A172 (cell line): ENCODE data around the gene CTNNA3. TPM values are rescaled to one million over a fixed set of nuclear protein-coding genes. Genes with fewer than 3 reads are reported as not detected.
A peak's percentile ranks its signal among the peaks of the same experiment; 100 is the strongest.
"Not testable (repeated sequence)": the region's sequence is repeated elsewhere in the genome, so short reads cannot be mapped to it uniquely, and the experiment has no call there.

Experiments used
- DNase-seq: peaks from one replicate; pipeline ENCODE4 v3.0.0-alpha.2; 2015; ENCODE audit warnings: low spot score
- total RNA-seq: library from RNA; depleted of rRNA; stranded (reverse); fragments of >200 nt; shearing (Covaris generic); gene quantifications from 2 replicates; pipeline ENCODE4 v1.2.3, GENCODE V29; 2014; rRNA removed

The CTNNA3 gene
- under 0.01 TPM in 1 of 2 replicates, not detected in the other for total RNA-seq

- no peak for DNase-seq
These were observed at the start of gene CTNNA3 for GRCh38 chr10:67696029-67696428. TSS of gene CTNNA3 (minus strand) at chr10:67696195.

DNA sequence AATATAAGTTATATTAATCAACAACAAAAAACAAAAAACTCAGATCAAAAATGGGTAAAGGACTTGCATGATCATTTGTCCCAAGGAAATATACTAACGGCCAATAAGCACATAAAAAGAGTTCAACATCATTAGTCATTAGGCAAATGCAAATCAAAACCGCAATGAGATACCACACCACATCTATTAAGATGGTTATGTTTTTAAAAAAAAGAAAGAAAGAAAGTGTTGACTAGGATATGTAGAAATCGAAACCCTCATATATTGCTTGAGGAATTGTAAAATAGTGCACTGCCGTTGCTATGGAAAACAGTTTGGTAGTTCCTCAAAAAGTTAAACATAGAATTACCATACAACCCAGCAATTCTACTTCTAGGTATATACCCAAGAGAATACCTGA is 39.4 kb upstream of the CTNNA3 start:
- no peak for DNase-seq

DNA sequence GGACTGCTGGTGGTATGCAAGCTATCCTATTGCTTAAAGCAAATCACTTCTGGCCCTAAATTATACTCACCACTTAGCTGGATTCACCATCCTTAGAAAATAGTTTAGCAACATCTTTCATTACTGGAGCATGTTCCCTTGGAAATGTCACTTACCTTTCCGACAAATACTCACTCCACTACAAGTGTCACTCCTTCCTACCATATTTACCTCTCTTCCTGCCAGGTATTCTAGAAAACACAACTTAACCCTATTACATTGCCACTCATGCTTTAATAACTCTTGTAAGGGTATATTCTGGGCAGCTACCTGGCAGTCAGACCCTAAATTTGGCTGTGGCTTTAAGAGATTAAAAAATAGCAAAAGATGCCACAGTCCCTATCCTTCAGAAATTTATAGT is 37.5 kb upstream of the CTNNA3 start:
- DNase-seq, result no peak

GRCh38 chr10:67725567-67725966 is 29.6 kb upstream of the CTNNA3 start:
- no peak for DNase-seq

DNA sequence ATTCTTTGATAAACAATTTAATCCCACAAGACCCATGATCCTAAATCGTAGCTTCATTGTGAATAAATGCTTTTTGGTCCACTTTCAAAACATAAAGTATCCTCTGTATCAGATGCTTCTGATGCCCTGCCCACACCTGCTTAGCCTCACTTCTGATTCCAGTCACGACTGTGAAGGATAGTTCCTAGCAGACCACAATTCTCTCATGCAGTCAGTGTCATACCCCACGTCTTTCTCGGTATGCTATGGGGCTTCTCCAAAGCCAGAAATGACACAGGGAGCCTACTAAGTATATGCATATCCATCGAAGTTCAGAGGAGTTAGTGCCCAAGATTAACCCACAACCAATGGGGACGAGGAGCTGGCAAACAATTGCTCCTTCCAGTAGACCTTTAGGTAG is 27.6 kb upstream of the CTNNA3 start:
- DNase-seq, result no peak

GRCh38 chr10:67722113-67722512 is 26.1 kb upstream of the CTNNA3 start:
- no peak for DNase-seq

DNA sequence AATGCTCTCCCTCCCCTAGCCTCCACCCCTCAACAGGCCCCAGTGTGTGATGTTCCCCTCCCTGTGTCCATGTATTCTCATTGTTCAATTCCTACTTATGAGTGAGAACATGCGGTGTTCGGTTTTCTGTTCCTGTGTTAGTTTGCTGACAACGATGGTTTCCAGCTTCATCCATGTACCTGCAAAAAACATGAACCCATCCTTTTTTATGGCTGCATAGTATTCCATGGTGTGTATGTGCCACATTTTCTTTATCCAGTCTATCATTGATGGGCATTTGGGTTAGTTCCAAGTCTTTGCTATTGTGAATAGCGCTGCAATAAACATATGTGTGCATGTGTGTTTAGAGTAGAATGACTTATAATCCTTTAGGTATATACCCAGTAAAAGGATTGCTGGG is 20.5 kb upstream of the CTNNA3 start:
- DNase-seq, result not testable (repeated sequence)

GRCh38 chr10:67705921-67706320 is 9.9 kb upstream of the CTNNA3 start:
- no peak for DNase-seq

DNA sequence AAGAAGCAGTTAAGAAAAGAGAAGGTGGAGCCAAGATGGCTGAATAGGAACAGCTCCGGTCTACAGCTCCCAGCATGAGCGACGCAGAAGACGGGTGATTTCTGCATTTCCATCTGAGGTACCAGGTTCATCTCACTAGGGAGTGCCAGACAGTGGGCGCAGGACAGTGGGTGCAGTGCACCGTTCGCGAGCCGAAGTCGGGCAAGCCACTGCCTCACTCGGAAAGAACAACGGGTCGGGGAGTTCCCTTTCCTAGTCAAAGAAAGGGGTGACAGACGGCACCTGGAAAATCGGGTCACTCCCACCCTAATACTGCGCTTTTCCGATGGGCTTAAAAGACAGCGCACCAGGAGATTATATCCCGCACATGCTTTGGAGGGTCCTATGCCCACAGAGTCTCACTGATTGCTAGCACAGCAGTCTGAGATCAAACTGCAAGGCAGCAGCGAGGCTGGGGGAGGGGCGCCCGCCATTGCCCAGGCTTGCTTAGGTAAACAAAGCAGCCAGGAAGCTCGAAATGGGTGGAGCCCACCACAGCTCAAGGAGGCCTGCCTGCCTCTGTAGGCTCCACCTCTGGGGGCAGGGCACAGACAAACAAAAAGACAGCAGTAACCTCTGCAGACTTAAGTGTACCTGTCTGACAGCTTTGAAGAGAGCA is 3.7 kb upstream of the CTNNA3 start:
- DNase-seq, result not testable (repeated sequence)

- no peak for DNase-seq
These were observed 2.2 kb upstream of the CTNNA3 start for GRCh38 chr10:67698164-67698563.

GRCh38 chr10:67697724-67698131 is 1.7 kb upstream of the CTNNA3 start:
- peak; percentile 42 for DNase-seq

GRCh38 chr10:67696679-67697078 is 684 bp upstream of the CTNNA3 start:
- no peak for DNase-seq

- DNase-seq, result no peak
These were observed 440 bp downstream of the CTNNA3 start for GRCh38 chr10:67695555-67695954.

DNA sequence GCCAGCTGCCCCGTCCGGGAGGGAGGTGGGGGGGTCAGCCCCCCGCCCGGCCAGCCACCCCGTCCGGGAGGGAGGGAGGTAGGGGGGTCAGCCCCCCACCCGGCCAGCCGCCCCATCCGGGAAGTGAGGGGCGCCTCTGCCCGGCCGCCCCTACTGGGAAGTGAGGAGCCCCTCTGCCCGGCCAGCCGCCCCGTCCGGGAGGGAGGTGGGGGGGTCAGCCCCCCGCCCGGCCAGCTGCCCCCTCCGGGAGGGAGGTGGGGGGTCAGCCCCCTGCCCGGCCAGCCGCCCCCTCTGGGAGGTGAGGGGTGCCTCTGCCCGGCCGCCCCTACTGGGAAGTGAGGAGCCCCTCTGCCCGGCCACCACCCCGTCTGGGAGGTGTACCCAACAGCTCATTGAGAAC is 4.1 kb downstream of the CTNNA3 start:
- DNase-seq, result not testable (repeated sequence)

DNA sequence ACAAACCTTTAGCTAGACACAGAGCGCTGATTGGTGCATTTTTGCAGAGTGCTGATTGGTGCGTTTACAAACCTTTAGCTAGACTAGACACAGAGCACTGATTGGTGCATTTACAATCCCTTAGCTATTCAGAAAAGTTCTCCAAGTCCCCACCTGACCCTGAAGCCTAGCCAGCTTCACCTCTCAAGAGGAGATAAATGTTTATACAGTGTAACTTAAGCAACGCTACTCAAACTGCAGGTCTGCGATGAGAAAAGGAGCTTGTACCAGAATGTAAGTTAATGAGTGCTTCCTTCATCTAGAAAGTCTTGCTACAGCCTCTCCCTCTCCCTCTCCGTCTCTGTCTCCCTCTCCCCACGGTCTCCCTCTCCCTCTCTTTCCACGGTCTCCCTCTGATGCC is 5.5 kb downstream of the CTNNA3 start:
- DNase-seq, result not testable (repeated sequence)

DNA sequence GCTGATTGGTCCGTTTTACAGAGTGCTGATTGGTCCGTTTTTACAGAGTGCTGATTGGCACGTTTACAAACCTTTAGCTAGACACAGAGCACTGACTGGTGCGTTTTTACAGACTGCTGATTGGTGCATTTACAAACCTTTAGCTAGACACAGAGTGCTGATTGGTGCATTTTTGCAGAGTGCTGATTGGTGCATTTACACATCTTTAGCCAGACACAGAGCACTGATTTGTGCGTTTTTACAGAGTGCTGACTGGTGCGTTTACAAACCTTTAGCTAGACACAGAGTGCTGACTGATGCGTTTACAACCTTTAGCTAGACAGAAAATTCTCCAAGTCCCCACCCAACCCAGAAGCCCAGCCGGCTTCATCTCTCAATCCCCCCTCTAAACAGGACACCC is 11.9 kb downstream of the CTNNA3 start:
- not testable (repeated sequence) for DNase-seq

- DNase-seq, result no peak
These were observed 17.5 kb downstream of the CTNNA3 start for GRCh38 chr10:67678335-67678974.

- no peak for DNase-seq
These were observed 19.7 kb downstream of the CTNNA3 start for GRCh38 chr10:67676208-67676825.

GRCh38 chr10:67670401-67670800 is 25.6 kb downstream of the CTNNA3 start:
- no peak for DNase-seq

GRCh38 chr10:67669978-67670377 is 26.0 kb downstream of the CTNNA3 start:
- DNase-seq, result no peak

DNA sequence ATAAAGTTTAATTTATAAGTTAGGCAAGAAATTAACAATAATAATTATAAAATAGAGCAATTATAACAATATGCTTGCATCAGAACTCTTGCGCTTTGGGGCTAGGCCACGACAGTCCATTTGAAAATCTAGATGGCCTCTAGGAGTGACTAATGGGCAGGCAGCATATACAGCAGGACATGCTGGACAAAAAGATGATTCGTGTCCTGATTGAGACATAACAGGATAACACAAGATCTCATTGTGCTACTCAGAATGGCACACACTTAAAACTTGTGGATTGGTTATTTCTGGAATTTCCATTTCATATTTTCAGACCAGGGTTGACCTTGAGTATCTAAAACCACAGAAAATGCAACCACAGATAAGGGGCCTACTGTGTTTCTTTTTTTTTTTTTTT is 27.5 kb downstream of the CTNNA3 start:
- DNase-seq, result peak; percentile 11

GRCh38 chr10:67667035-67667425 is 29.0 kb downstream of the CTNNA3 start:
- no peak for DNase-seq

GRCh38 chr10:67666416-67667034 is 29.5 kb downstream of the CTNNA3 start:
- peak; percentile 32 for DNase-seq
